Neural cell (in vitro differentiated cells): ENCODE measurements around the gene C11orf42. TPM values are rescaled to one million over a fixed set of nuclear protein-coding genes. Genes with fewer than 3 reads are reported as not detected.

ENCODE experiments used
- H2AFZ ChIP-seq: fragments of 200-600, 300-800 bp; sonication (generic), shearing (Covaris generic); 2 replicates; pipeline ENCODE4 v1.6.0; 2014; ENCODE audit warnings: low read depth, mild to moderate bottlenecking, antibody characterized with exemption, low read length, moderate library complexity
- H3F3A ChIP-seq: fragments of 200-600 bp; shearing (Covaris generic); 2 replicates; pipeline ENCODE4 v1.6.1; 2016; ENCODE audit warnings: mild to moderate bottlenecking, moderate library complexity, mixed read lengths, antibody characterized with exemption, low read length; ENCODE audit not compliant: insufficient read depth, poor library complexity, severe bottlenecking
- H3K27ac ChIP-seq: fragments of 200-600, 300-800 bp; sonication (generic), shearing (Covaris generic); 2 replicates; pipeline ENCODE4 v1.5.1; 2014; ENCODE audit warnings: mild to moderate bottlenecking, low read length, moderate library complexity
- H3K27me3 ChIP-seq: fragments of 300-800, 200-600 bp; sonication (generic), shearing (Covaris generic); 2 replicates; pipeline ENCODE4 v1.6.0; 2014; ENCODE audit warnings: mild to moderate bottlenecking, low read depth, low read length, moderate library complexity; ENCODE audit not compliant: insufficient read depth
- H3K36me3 ChIP-seq: fragments of 300-800, 200-600 bp; sonication (generic), shearing (Covaris generic); 2 replicates; pipeline ENCODE4 v1.5.1; 2014; ENCODE audit warnings: mild to moderate bottlenecking, antibody characterized with exemption, low read length, moderate library complexity; ENCODE audit not compliant: insufficient read depth
- H3K4me2 ChIP-seq: fragments of 300-800, 200-600 bp; sonication (generic), shearing (Covaris generic); 2 replicates; pipeline ENCODE4 v1.6.0; 2014; ENCODE audit warnings: mild to moderate bottlenecking, low read length
- H3K4me3 ChIP-seq: fragments of 300-800, 200-600 bp; sonication (generic), shearing (Covaris generic); 2 replicates; pipeline ENCODE4 v1.5.1; 2014; ENCODE audit warnings: mild to moderate bottlenecking, low read length, moderate library complexity
- H3K79me2 ChIP-seq: fragments of 200-600 bp; shearing (Covaris generic); replicated peaks from 2 replicates; pipeline ENCODE4 v1.6.0; 2014; ENCODE audit warnings: mild to moderate bottlenecking, low read length, moderate library complexity; ENCODE audit not compliant: insufficient read depth
- H3K9ac ChIP-seq: fragments of 300-800, 200-600 bp; sonication (generic), shearing (Covaris generic); 2 replicates; pipeline ENCODE4 v1.6.1; 2016; ENCODE audit warnings: mild to moderate bottlenecking, low read length, mixed read lengths
- H3K9me2 ChIP-seq: fragments of 200-600 bp; shearing (Covaris generic); 2 replicates; pipeline ENCODE4 v1.6.1; 2016; ENCODE audit warnings: mild to moderate bottlenecking, low read length, mixed read lengths; ENCODE audit not compliant: insufficient read depth
- H3K9me3 ChIP-seq: fragments of 200-600, 300-800 bp; sonication (generic), shearing (Covaris generic); 2 replicates; pipeline ENCODE4 v1.6.1; 2016; ENCODE audit warnings: mild to moderate bottlenecking, mixed run types, low read length, moderate library complexity, mixed read lengths
- H4K20me1 ChIP-seq: fragments of 200-600 bp; shearing (Covaris generic); 2 replicates; pipeline ENCODE4 v1.6.1; 2016; ENCODE audit warnings: mild to moderate bottlenecking, mixed run types; ENCODE audit not compliant: insufficient read depth
- EP300 ChIP-seq: fragments of 450-650 bp; conservative IDR thresholded peaks from 2 replicates; pipeline ENCODE4 v1.6.1; 2014; ENCODE audit warnings: antibody characterized with exemption, mild to moderate bottlenecking, moderate library complexity; ENCODE audit not compliant: poor library complexity, severe bottlenecking
- EZH2 ChIP-seq: fragments of 200-600, 300-800 bp; shearing (Covaris generic), sonication (generic); IDR thresholded peaks from 2 replicates; pipeline ENCODE4 v1.6.1; 2014; ENCODE audit warnings: antibody characterized with exemption, low read length, borderline replicate concordance, mild to moderate bottlenecking; ENCODE audit not compliant: insufficient read depth, poor library complexity, severe bottlenecking
- MXI1 ChIP-seq: fragments of 450-650 bp; conservative IDR thresholded peaks from 2 replicates; pipeline ENCODE4 v1.6.1; 2014; ENCODE audit warnings: antibody characterized with exemption, mild to moderate bottlenecking; ENCODE audit not compliant: poor library complexity, severe bottlenecking
- POLR2AphosphoS5 ChIP-seq: IDR thresholded peaks from 2 replicates; pipeline ENCODE4 v1.6.1; 2012
- RAD21 ChIP-seq: fragments of 450-650 bp; conservative IDR thresholded peaks from 2 replicates; pipeline ENCODE4 v1.6.1; 2014; ENCODE audit warnings: antibody characterized with exemption, mild to moderate bottlenecking, moderate library complexity
- SMC3 ChIP-seq: fragments of 450-650 bp; conservative IDR thresholded peaks from 2 replicates; pipeline ENCODE4 v1.6.1; 2014; ENCODE audit warnings: antibody characterized with exemption, mild to moderate bottlenecking, moderate library complexity; ENCODE audit not compliant: poor library complexity
- TAF1 ChIP-seq: IDR thresholded peaks from 2 replicates; pipeline ENCODE4 v1.6.1; 2012; ENCODE audit warnings: low read depth
- polyA minus RNA-seq: library from RNA; depleted of rRNA, polyadenylated mRNA; stranded (reverse); fragments of >200 nt; gene quantifications from 2 replicates; pipeline ENCODE4 v1.2.3, GENCODE V29; 2014
- polyA plus RNA-seq: library from polyadenylated mRNA; depleted of rRNA; stranded (reverse); fragments of >200 nt; gene quantifications from 2 replicates; pipeline ENCODE4 v1.2.3, GENCODE V29; 2014
- TF ChIP-seq, protein P1 (sequence below): fragments of 450-650 bp; IDR thresholded peaks from 2 replicates; pipeline ENCODE4 v1.5.1; 2014; ENCODE audit warnings: antibody characterized with exemption, mild to moderate bottlenecking, moderate library complexity; ENCODE audit not compliant: poor library complexity, severe bottlenecking
- TF ChIP-seq, protein P2 (sequence below): IDR thresholded peaks from 2 replicates; pipeline ENCODE4 v1.6.1; 2012; ENCODE audit warnings: borderline replicate concordance

Gene C11orf42
- polyA plus RNA-seq (not detected in 2 replicates), polyA minus RNA-seq (not detected in 2 replicates)

- TF ChIP-seq TAF1 (no peak), POLR2AphosphoS5 (no peak), SMC3 (no peak), RAD21 (no peak), EZH2 (no peak), MXI1 (no peak), EP300 (no peak)
- TF ChIP-seq, protein P1, sequence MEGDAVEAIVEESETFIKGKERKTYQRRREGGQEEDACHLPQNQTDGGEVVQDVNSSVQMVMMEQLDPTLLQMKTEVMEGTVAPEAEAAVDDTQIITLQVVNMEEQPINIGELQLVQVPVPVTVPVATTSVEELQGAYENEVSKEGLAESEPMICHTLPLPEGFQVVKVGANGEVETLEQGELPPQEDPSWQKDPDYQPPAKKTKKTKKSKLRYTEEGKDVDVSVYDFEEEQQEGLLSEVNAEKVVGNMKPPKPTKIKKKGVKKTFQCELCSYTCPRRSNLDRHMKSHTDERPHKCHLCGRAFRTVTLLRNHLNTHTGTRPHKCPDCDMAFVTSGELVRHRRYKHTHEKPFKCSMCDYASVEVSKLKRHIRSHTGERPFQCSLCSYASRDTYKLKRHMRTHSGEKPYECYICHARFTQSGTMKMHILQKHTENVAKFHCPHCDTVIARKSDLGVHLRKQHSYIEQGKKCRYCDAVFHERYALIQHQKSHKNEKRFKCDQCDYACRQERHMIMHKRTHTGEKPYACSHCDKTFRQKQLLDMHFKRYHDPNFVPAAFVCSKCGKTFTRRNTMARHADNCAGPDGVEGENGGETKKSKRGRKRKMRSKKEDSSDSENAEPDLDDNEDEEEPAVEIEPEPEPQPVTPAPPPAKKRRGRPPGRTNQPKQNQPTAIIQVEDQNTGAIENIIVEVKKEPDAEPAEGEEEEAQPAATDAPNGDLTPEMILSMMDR, result no peak
- TF ChIP-seq, protein P2, sequence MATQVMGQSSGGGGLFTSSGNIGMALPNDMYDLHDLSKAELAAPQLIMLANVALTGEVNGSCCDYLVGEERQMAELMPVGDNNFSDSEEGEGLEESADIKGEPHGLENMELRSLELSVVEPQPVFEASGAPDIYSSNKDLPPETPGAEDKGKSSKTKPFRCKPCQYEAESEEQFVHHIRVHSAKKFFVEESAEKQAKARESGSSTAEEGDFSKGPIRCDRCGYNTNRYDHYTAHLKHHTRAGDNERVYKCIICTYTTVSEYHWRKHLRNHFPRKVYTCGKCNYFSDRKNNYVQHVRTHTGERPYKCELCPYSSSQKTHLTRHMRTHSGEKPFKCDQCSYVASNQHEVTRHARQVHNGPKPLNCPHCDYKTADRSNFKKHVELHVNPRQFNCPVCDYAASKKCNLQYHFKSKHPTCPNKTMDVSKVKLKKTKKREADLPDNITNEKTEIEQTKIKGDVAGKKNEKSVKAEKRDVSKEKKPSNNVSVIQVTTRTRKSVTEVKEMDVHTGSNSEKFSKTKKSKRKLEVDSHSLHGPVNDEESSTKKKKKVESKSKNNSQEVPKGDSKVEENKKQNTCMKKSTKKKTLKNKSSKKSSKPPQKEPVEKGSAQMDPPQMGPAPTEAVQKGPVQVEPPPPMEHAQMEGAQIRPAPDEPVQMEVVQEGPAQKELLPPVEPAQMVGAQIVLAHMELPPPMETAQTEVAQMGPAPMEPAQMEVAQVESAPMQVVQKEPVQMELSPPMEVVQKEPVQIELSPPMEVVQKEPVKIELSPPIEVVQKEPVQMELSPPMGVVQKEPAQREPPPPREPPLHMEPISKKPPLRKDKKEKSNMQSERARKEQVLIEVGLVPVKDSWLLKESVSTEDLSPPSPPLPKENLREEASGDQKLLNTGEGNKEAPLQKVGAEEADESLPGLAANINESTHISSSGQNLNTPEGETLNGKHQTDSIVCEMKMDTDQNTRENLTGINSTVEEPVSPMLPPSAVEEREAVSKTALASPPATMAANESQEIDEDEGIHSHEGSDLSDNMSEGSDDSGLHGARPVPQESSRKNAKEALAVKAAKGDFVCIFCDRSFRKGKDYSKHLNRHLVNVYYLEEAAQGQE, result no peak
- Histone ChIP-seq H3K79me2 (no peaks in the 10 kb centered on the region), H3F3A (no peaks in the 10 kb centered on the region), H3K27ac (no peak within 1 kb of the TSS), H3K27me3 (no peaks in the 10 kb centered on the region), H3K9me3 (no peaks in the 10 kb centered on the region), H3K4me3 (no peak within 1 kb of the TSS), H3K9me2 (no peaks in the 10 kb centered on the region), H4K20me1 (no peaks in the 10 kb centered on the region), H3K36me3 (no peaks in the 10 kb centered on the region), H3K9ac (no peak within 1 kb of the TSS), H3K4me2 (no peak within 1 kb of the TSS), H2AFZ (no peak within 1 kb of the TSS)
Observed at GRCh38 chr11:6205366-6205765, at the start of gene C11orf42. Gene C11orf42, plus strand, starts transcription at chr11:6205557. Its CDS starts 59 bp downstream, at chr11:6205616.

- Histone ChIP-seq H3K9me3 (no peaks in the 10 kb centered on the region), H3K27ac (no peak overlapping the region), H3K36me3 (no peaks in the 10 kb centered on the region), H3K9ac (no peak overlapping the region), H3K9me2 (no peaks in the 10 kb centered on the region), H2AFZ (no peak overlapping the region), H3K79me2 (no peaks in the 10 kb centered on the region), H4K20me1 (no peaks in the 10 kb centered on the region), H3K27me3 (no peaks in the 10 kb centered on the region), H3K4me2 (no peak overlapping the region), H3F3A (no peaks in the 10 kb centered on the region), H3K4me3 (no peak overlapping the region)
- TF ChIP-seq RAD21 (no peak), POLR2AphosphoS5 (no peak), EP300 (no peak), SMC3 (no peak), TAF1 (no peak), EZH2 (no peak), MXI1 (no peak)
- TF ChIP-seq, protein P1, result no peak
- TF ChIP-seq, protein P2, result no peak
Observed at GRCh38 chr11:6156628-6157359, 48.6 kb upstream of the C11orf42 start.
